NCI-H2107 treated with DMSO at 0.1 percent for 48 hours (cell line): ENCODE measurements around the gene MRPL16.
"Not testable (repeated sequence)": the region's sequence is repeated elsewhere in the genome, so short reads cannot be mapped to it uniquely, and the experiment has no call there.

Experiments
- DNase-seq: peaks from one replicate; lab custom pipeline; 2025; ENCODE audit not compliant: unreplicated experiment; lab: John Stamatoyannopoulos, UW

The MRPL16 gene

GRCh38 chr11:59813364-59813763 lies 2.8 kb upstream of the MRPL16 start:
- DNase-seq = no peak

GRCh38 chr11:59812220-59812619 lies 1.6 kb upstream of the MRPL16 start:
- no peak for DNase-seq

GRCh38 chr11:59810911-59811259 lies 307 bp upstream of the MRPL16 start:
- DNase-seq = no peak

DNA sequence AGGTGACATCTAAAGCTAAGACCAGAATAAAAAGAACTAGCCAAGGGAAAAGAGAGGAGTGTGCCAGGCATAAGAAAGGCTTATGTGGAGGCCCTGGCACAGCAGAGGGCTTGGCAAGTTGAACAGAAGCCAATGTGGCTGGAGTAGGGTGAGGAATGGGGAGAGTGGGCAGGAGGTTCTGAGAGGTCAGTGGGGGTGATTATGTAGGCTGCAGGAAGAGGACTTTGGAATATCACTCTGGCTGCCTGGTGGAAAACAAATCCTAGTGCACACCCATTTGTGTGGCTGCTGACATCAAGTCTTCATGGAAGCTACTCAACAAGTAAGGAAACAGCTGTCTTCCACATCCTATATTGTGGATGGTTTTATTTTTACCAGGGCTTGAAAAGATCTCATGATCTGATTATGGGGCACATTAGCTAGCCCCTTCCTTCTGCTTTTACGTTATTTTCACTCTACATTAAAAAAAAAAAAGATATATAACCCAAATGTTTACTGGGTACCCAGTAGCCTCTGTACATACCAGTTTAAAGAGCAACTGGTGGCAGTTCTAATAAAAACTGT lies 3.4 kb downstream of the MRPL16 start:
- no peak for DNase-seq

- no peak for DNase-seq
Measured at GRCh38 chr11:59804061-59804460, 6.5 kb downstream of the MRPL16 start.

DNA sequence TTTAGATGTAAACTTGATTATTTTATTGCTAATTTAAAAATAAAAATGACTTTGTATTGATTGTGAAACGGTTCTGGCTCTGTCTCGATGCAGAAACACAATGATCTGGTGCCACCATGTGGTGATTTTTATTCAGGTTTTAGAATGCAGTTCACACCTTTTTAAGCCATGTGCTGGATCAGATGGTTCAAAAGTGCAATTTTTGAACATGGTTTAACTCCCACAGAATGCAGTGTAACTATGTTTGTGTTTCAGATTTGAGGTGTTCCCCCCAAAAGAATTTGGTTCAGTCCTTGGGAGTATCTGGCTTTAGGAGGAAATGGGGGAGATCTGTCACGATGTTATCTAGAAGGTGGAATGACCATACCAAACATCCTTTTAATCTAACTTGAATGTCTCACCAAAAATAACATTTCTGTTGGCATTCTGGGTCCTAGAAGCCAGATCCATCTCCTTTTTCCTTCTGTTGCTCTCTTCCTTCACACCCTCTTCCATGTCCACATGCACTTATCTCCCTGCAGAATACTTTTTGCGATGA lies 7.9 kb downstream of the MRPL16 start:
- DNase-seq = peak; percentile 37

- DNase-seq = no peak
Measured at GRCh38 chr11:59801981-59802638, 8.5 kb downstream of the MRPL16 start.

DNA sequence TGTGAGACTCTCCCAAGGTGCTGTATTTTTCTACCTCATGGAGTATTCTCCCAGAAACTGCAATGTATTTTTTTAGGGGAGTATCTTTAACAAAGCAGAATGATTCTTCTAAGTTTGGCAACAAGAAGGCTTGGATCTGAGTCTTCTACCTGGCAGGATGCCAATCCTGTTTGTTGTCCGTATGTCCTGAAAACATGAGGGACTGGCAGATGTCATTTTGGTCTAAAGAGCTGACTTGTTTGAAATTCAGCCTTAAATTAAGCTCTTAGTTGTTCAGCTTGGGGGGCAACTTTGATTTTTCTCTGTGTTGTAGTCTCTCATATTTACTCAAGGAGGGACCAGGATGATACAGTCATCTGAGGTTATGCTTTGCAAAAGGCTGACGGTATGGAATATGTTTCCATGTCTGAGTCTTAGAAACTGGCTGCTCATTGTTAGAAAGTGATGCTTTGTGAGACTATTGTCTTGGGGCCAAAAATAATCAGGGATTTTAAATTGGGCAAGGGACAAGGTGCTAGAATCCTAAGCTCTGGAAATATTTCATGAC lies 9.3 kb downstream of the MRPL16 start:
- DNase-seq = no peak

DNA sequence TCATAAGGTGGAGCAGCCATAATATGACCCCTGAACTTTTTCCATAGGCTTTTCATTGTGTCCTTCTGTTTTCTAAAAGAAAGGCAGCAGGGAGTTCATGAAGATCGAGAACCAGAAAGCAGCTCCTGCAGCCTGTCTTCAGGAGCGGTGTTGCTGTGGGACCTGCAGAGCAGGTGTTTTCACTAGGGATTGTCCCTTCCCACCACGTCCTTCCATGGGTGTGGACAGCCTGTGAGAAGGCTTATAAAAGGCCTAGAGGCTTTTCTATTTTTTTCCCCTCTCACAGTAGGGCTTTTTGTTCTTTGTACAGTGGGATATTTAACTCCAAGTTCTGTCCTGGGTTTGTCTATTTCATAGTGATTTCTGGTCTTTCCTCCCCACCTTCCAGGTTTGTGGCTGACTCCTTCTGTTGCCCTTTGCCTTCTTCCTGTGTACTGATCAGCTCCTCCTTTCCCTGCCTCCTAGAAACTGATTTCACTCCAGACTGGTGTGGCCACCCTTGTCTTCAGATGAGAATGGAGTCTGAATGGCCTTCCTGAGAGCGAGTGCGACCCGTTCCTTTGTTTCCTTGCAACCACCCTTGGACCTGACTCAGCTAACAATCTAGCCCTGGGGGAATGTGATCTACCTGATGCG lies 10.1 kb downstream of the MRPL16 start:
- no peak for DNase-seq

DNA sequence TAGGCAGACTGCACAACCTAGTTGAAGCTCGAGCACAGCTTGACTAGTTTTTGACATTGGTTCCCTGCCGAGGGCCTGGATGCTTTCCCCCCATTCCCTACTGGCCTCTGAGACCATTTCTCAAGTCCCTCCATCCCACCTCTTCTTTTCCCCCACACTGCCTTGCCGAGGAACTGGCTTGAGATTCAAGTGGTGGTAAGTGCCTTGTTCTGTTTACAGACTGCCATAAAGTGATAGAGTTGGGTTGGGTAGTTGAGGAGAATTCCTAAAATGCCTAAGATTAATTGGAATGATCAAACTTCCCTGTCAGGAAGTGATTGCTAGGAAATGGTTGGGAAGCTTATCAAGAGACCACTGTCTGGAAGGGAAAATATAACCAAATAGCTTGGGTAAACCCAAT lies 16.2 kb downstream of the MRPL16 start:
- no peak for DNase-seq

DNA sequence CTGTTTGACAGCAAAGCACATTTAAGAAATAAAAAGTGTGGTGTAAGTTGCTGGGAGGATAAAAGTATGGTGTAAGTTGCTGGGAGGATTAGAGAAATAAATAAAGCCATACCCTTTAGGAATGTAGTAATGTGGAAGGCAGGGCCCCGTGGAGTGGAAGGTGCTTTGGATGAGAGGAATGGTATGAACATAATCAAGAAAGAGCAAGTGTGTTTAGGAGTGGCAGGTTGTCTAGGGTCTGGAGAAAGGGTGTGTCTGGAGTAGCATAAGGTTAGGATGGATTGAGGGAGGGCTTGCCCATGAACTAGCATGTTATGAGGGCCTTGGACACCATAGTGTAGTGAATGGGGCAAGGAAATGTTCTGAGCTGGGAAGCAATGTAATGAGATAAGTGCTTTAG lies 18.1 kb downstream of the MRPL16 start:
- no peak for DNase-seq

DNA sequence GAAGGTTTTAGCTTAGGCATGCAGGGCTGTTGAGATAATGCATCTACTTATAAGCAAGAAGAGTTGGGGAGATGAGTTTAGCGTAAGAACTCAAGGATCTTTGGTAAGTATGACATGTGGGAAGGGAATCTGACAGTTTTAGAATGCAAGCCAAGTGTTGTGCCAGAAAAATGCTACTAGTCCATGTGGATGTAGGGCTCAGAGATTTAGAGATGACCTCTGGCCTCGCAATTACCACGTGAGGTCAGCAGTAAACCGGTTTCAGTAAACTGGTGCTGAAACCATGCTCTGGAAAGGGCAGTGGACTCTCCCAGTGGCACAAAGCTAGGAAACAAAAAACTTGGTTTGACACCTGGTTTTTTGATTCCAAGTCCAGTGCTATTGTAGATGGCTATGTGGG lies 18.9 kb downstream of the MRPL16 start:
- DNase-seq = no peak

DNA sequence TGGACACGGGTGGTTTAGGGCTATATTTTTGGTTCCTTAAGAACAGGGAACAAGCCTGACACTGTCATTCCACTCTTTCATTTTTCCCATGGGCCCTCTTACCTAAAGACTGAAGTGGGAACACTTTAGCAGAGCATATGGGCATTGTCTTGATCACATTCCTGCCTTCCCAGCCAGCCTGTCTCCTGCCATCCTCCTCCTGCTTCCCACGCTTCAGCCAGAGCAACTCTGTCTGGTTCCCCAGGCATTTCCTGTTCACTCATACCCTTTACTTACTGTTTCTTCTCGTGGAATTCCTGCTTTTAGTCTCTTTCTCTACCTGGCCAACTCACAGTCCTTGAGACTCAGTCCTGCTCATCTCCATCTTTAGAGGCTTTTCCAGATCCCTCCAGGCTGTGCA lies 22.8 kb downstream of the MRPL16 start:
- DNase-seq = no peak

- no peak for DNase-seq
Measured at GRCh38 chr11:59787255-59787588, 23.4 kb downstream of the MRPL16 start.

DNA sequence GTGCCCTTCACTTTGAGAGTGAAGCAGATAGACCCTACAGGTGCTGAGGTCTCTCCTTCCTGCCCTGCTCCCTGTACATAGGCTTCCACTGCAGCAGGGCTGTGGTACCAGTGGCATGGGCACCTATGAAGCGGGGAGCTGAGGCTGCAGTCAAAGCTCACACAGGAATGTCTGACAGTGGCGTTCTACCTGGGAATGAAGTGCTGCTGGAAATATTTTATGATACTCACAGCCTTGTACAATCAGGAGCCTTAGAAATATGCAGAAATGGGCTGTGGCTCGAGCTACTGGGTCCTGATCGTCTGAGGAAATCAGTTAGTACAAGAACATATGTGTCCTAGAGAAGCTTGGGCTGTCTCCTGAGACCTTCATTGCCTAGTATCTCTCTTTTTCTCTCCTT lies 24.8 kb downstream of the MRPL16 start:
- DNase-seq = no peak

DNA sequence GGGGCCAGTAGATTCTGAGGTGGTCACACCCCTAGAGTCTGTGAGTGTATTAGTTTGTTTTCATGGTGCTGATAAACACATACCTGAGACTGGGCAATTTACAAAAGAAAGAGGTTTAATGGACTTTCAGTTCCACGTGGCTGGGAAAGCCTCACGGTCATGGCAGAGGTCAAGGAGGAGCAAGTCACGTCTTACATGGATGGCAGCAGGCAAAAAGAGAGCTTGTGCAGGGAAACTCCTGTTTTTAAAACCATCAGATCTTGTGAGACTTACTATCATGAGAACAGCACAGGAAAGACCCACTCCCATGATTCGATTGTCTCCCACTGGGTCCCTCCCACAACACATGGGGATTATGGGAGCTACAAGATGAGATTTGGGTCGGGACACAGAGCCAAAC lies 26.1 kb downstream of the MRPL16 start:
- DNase-seq = not testable (repeated sequence)

- no peak for DNase-seq
Measured at GRCh38 chr11:59783632-59784090, 26.9 kb downstream of the MRPL16 start.

DNA sequence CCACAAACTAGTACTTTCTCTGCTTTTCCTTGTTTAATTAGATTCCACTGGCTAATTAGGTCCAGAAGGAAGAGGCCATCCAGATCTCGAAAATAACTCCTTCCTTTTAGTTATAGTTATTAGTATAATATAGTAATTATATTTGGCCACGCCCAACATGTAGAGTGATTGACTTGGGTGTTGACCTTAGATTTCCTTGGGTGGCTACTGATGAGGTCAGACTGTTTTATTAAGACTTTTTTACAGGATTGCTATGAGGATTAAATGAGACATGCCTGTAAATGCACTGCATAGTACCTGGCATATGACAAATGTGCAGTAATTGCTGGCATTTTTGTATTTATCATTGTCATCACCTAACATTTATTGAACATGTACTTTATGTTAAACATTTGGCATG lies 28.5 kb downstream of the MRPL16 start:
- DNase-seq = no peak

GRCh38 chr11:59779487-59779886 lies 31.1 kb downstream of the MRPL16 start:
- DNase-seq = no peak

DNA sequence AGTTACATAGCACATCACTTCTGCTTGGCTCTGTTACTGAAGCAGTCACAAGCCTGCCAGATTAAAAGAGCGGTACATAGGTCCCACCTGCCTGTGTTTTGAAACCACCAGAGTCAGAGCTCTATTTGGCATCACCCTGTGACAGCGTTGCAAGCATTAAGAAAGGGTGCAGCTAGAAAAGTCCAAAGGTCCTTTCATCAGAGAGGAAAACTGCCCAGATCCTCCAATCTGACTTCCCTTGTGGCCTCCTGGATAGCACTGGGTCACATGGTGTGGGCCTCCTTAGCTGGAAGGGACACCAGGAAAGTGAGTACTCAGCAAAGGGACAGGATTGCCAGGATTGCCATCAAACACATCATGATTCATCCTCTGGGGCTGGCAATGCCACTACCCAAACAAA lies 32.5 kb downstream of the MRPL16 start:
- DNase-seq = no peak

GRCh38 chr11:59777104-59777503 lies 33.5 kb downstream of the MRPL16 start:
- DNase-seq = no peak
